ENCODE results near the gene JOSD1. TPM values are rescaled to one million over a fixed set of nuclear protein-coding genes. Genes with fewer than 3 reads are reported as not detected.

The JOSD1 gene
- 17.5 TPM for polyA plus RNA-seq (2013, experiment 1 of 2)
- 16.2 TPM for polyA plus RNA-seq (2013, experiment 2 of 2)

- H3K56ac ChIP-seq (ENCODE audit: low read length) = peak within 1 kb of the TSS; percentile 97
- peak within 1 kb of the TSS; percentile 59 for H3K4ac ChIP-seq (ENCODE audit: low read depth, low read length)
- H2BK5ac ChIP-seq (ENCODE audit: low read length) = no peak within 1 kb of the TSS
- H3K27ac ChIP-seq (ENCODE audit: low read depth, low read length) = peak within 1 kb of the TSS; percentile 76
- H3K79me2 ChIP-seq (ENCODE audit: control insufficient read depth, insufficient read depth, low read length) = peaks cover 19% of the 10 kb centered on the region
- H3K36me3 ChIP-seq (ENCODE audit: control insufficient read depth, insufficient read depth, low read length) = no peaks in the 10 kb centered on the region
- H3K23ac ChIP-seq (ENCODE audit: low read length) = no peak within 1 kb of the TSS
- peaks cover 3% of the 10 kb centered on the region for H3K4me1 ChIP-seq (ENCODE audit: control insufficient read depth, low read depth, low read length)
- H3K18ac ChIP-seq (ENCODE audit: low read length) = peak within 1 kb of the TSS; percentile 93
- peaks cover 9% of the 10 kb centered on the region for H3K79me1 ChIP-seq (ENCODE audit: low read length)
- no CpG with 5 or more reads among the region's 94 CpGs for WGBS (ENCODE audit: extremely low coverage, insufficient coverage, low lambda C conversion rate)
- H3K4me3 ChIP-seq (ENCODE audit: low read length) = peak within 1 kb of the TSS; percentile 93
- peak within 1 kb of the TSS; percentile 5 for H4K8ac ChIP-seq (ENCODE audit: low read depth, low read length)
- peak within 1 kb of the TSS; percentile 81 for H3K4me2 ChIP-seq (ENCODE audit: low read length)
- H3K27me3 ChIP-seq (ENCODE audit: insufficient read depth, low read length, poor library complexity) = no peaks in the 10 kb centered on the region
- H3K9ac ChIP-seq (ENCODE audit: low read length) = peak within 1 kb of the TSS; percentile 96
- H2AK5ac ChIP-seq (ENCODE audit: low read length) = no peak within 1 kb of the TSS
- peak within 1 kb of the TSS; percentile 44 for H4K5ac ChIP-seq (ENCODE audit: low read length)
- DNase-seq = peak; percentile 96
- peak within 1 kb of the TSS; percentile 52 for H2BK120ac ChIP-seq (ENCODE audit: low read depth, low read length)
- H2BK15ac ChIP-seq (replicated peaks; ENCODE audit: low read depth) = no peak within 1 kb of the TSS
Measured at GRCh38 chr22:38700789-38701628, at the start of gene JOSD1. Gene JOSD1, minus strand, starts transcription at chr22:38700943. Its CDS starts 956 bp downstream, at chr22:38699987.

- H3K4ac ChIP-seq (ENCODE audit: low read depth, low read length) = no peak overlapping the region
- no peak overlapping the region for H3K18ac ChIP-seq (ENCODE audit: low read length)
- no peak overlapping the region for H3K4me3 ChIP-seq (ENCODE audit: low read length)
- H3K27ac ChIP-seq (ENCODE audit: low read depth, low read length) = no peak overlapping the region
- H2BK15ac ChIP-seq (replicated peaks; ENCODE audit: low read depth) = no peak overlapping the region
- DNase-seq = no peak
- no peaks in the 10 kb centered on the region for H3K27me3 ChIP-seq (ENCODE audit: insufficient read depth, low read length, poor library complexity)
- no peak overlapping the region for H4K5ac ChIP-seq (ENCODE audit: low read length)
- no peak overlapping the region for H3K4me2 ChIP-seq (ENCODE audit: low read length)
- no peak overlapping the region for H3K23ac ChIP-seq (ENCODE audit: low read length)
- H3K79me2 ChIP-seq (ENCODE audit: control insufficient read depth, insufficient read depth, low read length) = no peaks in the 10 kb centered on the region
- H3K9ac ChIP-seq (ENCODE audit: low read length) = no peak overlapping the region
- no peak overlapping the region for H3K56ac ChIP-seq (ENCODE audit: low read length)
- H2BK5ac ChIP-seq (ENCODE audit: low read length) = no peak overlapping the region
- H2BK120ac ChIP-seq (ENCODE audit: low read depth, low read length) = no peak overlapping the region
- H4K8ac ChIP-seq (ENCODE audit: low read depth, low read length) = no peak overlapping the region
- peaks cover 3% of the 10 kb centered on the region for H3K4me1 ChIP-seq (ENCODE audit: control insufficient read depth, low read depth, low read length)
- H3K36me3 ChIP-seq (ENCODE audit: control insufficient read depth, insufficient read depth, low read length) = peaks cover 3% of the 10 kb centered on the region
- H2AK5ac ChIP-seq (ENCODE audit: low read length) = no peak overlapping the region
- no peaks in the 10 kb centered on the region for H3K79me1 ChIP-seq (ENCODE audit: low read length)
- WGBS (ENCODE audit: extremely low coverage, insufficient coverage, low lambda C conversion rate) = no CpG with 5 or more reads among the region's 14 CpGs
Measured at GRCh38 chr22:38750104-38750503, 49.4 kb upstream of the JOSD1 start.

GRCh38 chr22:38748487-38749136, 47.9 kb upstream of the JOSD1 start:
- no peaks in the 10 kb centered on the region for H3K27me3 ChIP-seq (ENCODE audit: insufficient read depth, low read length, poor library complexity)
- no peak overlapping the region for H3K9ac ChIP-seq (ENCODE audit: low read length)
- H2BK5ac ChIP-seq (ENCODE audit: low read length) = no peak overlapping the region
- H2AK5ac ChIP-seq (ENCODE audit: low read length) = no peak overlapping the region
- no peak for DNase-seq
- H3K79me2 ChIP-seq (ENCODE audit: control insufficient read depth, insufficient read depth, low read length) = no peaks in the 10 kb centered on the region
- no peaks in the 10 kb centered on the region for H3K79me1 ChIP-seq (ENCODE audit: low read length)
- H3K4me1 ChIP-seq (ENCODE audit: control insufficient read depth, low read depth, low read length) = no peaks in the 10 kb centered on the region
- no peak overlapping the region for H2BK15ac ChIP-seq (replicated peaks; ENCODE audit: low read depth)
- H2BK120ac ChIP-seq (ENCODE audit: low read depth, low read length) = no peak overlapping the region
- H4K8ac ChIP-seq (ENCODE audit: low read depth, low read length) = no peak overlapping the region
- H3K4me2 ChIP-seq (ENCODE audit: low read length) = no peak overlapping the region
- no peak overlapping the region for H3K4me3 ChIP-seq (ENCODE audit: low read length)
- WGBS (ENCODE audit: extremely low coverage, insufficient coverage, low lambda C conversion rate) = no CpG with 5 or more reads among the region's 14 CpGs
- no peak overlapping the region for H3K27ac ChIP-seq (ENCODE audit: low read depth, low read length)
- H3K36me3 ChIP-seq (ENCODE audit: control insufficient read depth, insufficient read depth, low read length) = peaks cover 3% of the 10 kb centered on the region
- no peak overlapping the region for H4K5ac ChIP-seq (ENCODE audit: low read length)
- H3K18ac ChIP-seq (ENCODE audit: low read length) = no peak overlapping the region
- H3K56ac ChIP-seq (ENCODE audit: low read length) = no peak overlapping the region
- no peak overlapping the region for H3K23ac ChIP-seq (ENCODE audit: low read length)
- no peak overlapping the region for H3K4ac ChIP-seq (ENCODE audit: low read depth, low read length)

GRCh38 chr22:38745676-38746460, 45.1 kb upstream of the JOSD1 start:
- Histone ChIP-seq H3K4ac (ENCODE audit: low read depth, low read length) (no peak overlapping the region), H3K27me3 (ENCODE audit: insufficient read depth, low read length, poor library complexity) (no peaks in the 10 kb centered on the region), H3K27ac (ENCODE audit: low read depth, low read length) (no peak overlapping the region), H2BK15ac (replicated peaks; ENCODE audit: low read depth) (no peak overlapping the region), H4K8ac (ENCODE audit: low read depth, low read length) (no peak overlapping the region), H3K79me1 (ENCODE audit: low read length) (no peaks in the 10 kb centered on the region), H3K56ac (ENCODE audit: low read length) (no peak overlapping the region), H2BK120ac (ENCODE audit: low read depth, low read length) (no peak overlapping the region), H2BK5ac (ENCODE audit: low read length) (no peak overlapping the region), H3K4me1 (ENCODE audit: control insufficient read depth, low read depth, low read length) (no peaks in the 10 kb centered on the region), H3K18ac (ENCODE audit: low read length) (no peak overlapping the region), H2AK5ac (ENCODE audit: low read length) (no peak overlapping the region), H3K36me3 (ENCODE audit: control insufficient read depth, insufficient read depth, low read length) (peaks cover 3% of the 10 kb centered on the region), H3K79me2 (ENCODE audit: control insufficient read depth, insufficient read depth, low read length) (no peaks in the 10 kb centered on the region), H3K23ac (ENCODE audit: low read length) (no peak overlapping the region), H3K9ac (ENCODE audit: low read length) (no peak overlapping the region), H4K5ac (ENCODE audit: low read length) (no peak overlapping the region), H3K4me2 (ENCODE audit: low read length) (no peak overlapping the region), H3K4me3 (ENCODE audit: low read length) (no peak overlapping the region)
- DNase-seq = no peak
- no CpG with 5 or more reads among the region's 14 CpGs for WGBS (ENCODE audit: extremely low coverage, insufficient coverage, low lambda C conversion rate)

GRCh38 chr22:38744981-38745380, 44.2 kb upstream of the JOSD1 start:
- Histone ChIP-seq H3K56ac (ENCODE audit: low read length) (no peak overlapping the region), H4K5ac (ENCODE audit: low read length) (no peak overlapping the region), H3K36me3 (ENCODE audit: control insufficient read depth, insufficient read depth, low read length) (peaks cover 3% of the 10 kb centered on the region), H4K8ac (ENCODE audit: low read depth, low read length) (no peak overlapping the region), H2AK5ac (ENCODE audit: low read length) (no peak overlapping the region), H2BK5ac (ENCODE audit: low read length) (no peak overlapping the region), H3K27ac (ENCODE audit: low read depth, low read length) (no peak overlapping the region), H2BK120ac (ENCODE audit: low read depth, low read length) (no peak overlapping the region), H3K4ac (ENCODE audit: low read depth, low read length) (no peak overlapping the region), H3K79me2 (ENCODE audit: control insufficient read depth, insufficient read depth, low read length) (no peaks in the 10 kb centered on the region), H3K18ac (ENCODE audit: low read length) (no peak overlapping the region), H3K4me1 (ENCODE audit: control insufficient read depth, low read depth, low read length) (no peaks in the 10 kb centered on the region), H3K79me1 (ENCODE audit: low read length) (no peaks in the 10 kb centered on the region), H3K27me3 (ENCODE audit: insufficient read depth, low read length, poor library complexity) (no peaks in the 10 kb centered on the region), H3K23ac (ENCODE audit: low read length) (no peak overlapping the region), H3K9ac (ENCODE audit: low read length) (no peak overlapping the region), H2BK15ac (replicated peaks; ENCODE audit: low read depth) (no peak overlapping the region), H3K4me2 (ENCODE audit: low read length) (no peak overlapping the region), H3K4me3 (ENCODE audit: low read length) (no peak overlapping the region)
- WGBS (ENCODE audit: extremely low coverage, insufficient coverage, low lambda C conversion rate) = no CpG with 5 or more reads among the region's 6 CpGs
- DNase-seq = no peak
